Muscle of leg (tissue), 11 donors: ENCODE results near the gene DNAH5. TPM values are rescaled to one million over a fixed set of nuclear protein-coding genes. Genes with fewer than 3 reads are reported as not detected.
A peak's percentile ranks its signal among the peaks of the same experiment; 100 is the strongest.

Source experiments
- DNase-seq: peaks from one replicate; pipeline ENCODE4 v3.0.0; 2013
- H3K27ac ChIP-seq: one replicate; pipeline ENCODE4 v1.5.1; 2013; ENCODE audit warnings: mild to moderate bottlenecking, low read length, control low read depth
- H3K27me3 ChIP-seq: one replicate; pipeline ENCODE4 v1.6.1; 2013; ENCODE audit warnings: low read length; ENCODE audit not compliant: control insufficient read depth, insufficient read depth
- H3K36me3 ChIP-seq: one replicate; pipeline ENCODE4 v1.6.1; 2013; ENCODE audit warnings: low read length; ENCODE audit not compliant: control insufficient read depth, insufficient read depth
- H3K4me1 ChIP-seq: one replicate; pipeline ENCODE4 v1.6.1; 2013; ENCODE audit warnings: low read length; ENCODE audit not compliant: control insufficient read depth, insufficient read depth
- H3K4me3 ChIP-seq: one replicate; pipeline ENCODE4 v1.5.1; 2013; ENCODE audit warnings: low read length, control low read depth
- H3K9me3 ChIP-seq: replicated peaks from 2 replicates; pipeline ENCODE4 v1.6.1; 2013; ENCODE audit warnings: low read depth, low read length; ENCODE audit not compliant: control insufficient read depth
- WGBS: methylation state at CpG from one replicate; pipeline ENCODE4 v1.1.5; 2013; ENCODE audit warnings: missing lambda C conversion rate; ENCODE audit not compliant: insufficient coverage; 5-methylcytosine and 5-hydroxymethylcytosine counted together
- polyA plus RNA-seq, 8 donors: library from polyadenylated mRNA; unstranded; fragments of 120-200 nt; gene quantifications; one replicate each; pipeline versions ENCODE4 v1.2.1 to v1.2.3, GENCODE V29; 2013; ENCODE audit warnings: inconsistent platforms in 1 of 8, low replicate concordance in 1 of 8; ENCODE audit not compliant: insufficient read length in 8 of 8, insufficient read depth in 1 of 8
- total RNA-seq: library from RNA; stranded (reverse); fragments of 120-200 nt; gene quantifications from one replicate; pipeline ENCODE4 v1.2.4, GENCODE V29; 2013

Gene DNAH5
- total and polyA plus RNA-seq, 9 donors, result 0.35 to 1.7 (median 0.52) TPM

GRCh38 chr5:13945271-13945670 is 783 bp upstream of the DNAH5 start:
- no CpG with 5 or more reads among the region's 3 CpGs for WGBS
- DNase-seq, result no peak
- H3K27ac ChIP-seq, result no peak overlapping the region
- no peaks in the 10 kb centered on the region for H3K9me3 ChIP-seq
- no peaks in the 10 kb centered on the region for H3K36me3 ChIP-seq
- no peaks in the 10 kb centered on the region for H3K27me3 ChIP-seq
- H3K4me3 ChIP-seq, result no peak overlapping the region
- H3K4me1 ChIP-seq, result peaks cover 3% of the 10 kb centered on the region

GRCh38 chr5:13943676-13944075 is 812 bp downstream of the DNAH5 start:
- peaks cover 3% of the 10 kb centered on the region for H3K27me3 ChIP-seq
- DNase-seq, result no peak
- H3K27ac ChIP-seq, result no peak overlapping the region
- no CpG with 5 or more reads among the region's 1 CpG for WGBS
- peaks cover 3% of the 10 kb centered on the region for H3K4me1 ChIP-seq
- no peaks in the 10 kb centered on the region for H3K9me3 ChIP-seq
- H3K4me3 ChIP-seq, result no peak overlapping the region
- H3K36me3 ChIP-seq, result no peaks in the 10 kb centered on the region

GRCh38 chr5:13941468-13941867 is 3.0 kb downstream of the DNAH5 start:
- H3K27ac ChIP-seq, result no peak overlapping the region
- DNase-seq, result no peak
- no peaks in the 10 kb centered on the region for H3K36me3 ChIP-seq
- no peaks in the 10 kb centered on the region for H3K9me3 ChIP-seq
- no peak overlapping the region for H3K4me3 ChIP-seq
- peaks cover 3% of the 10 kb centered on the region for H3K4me1 ChIP-seq
- peaks cover 3% of the 10 kb centered on the region for H3K27me3 ChIP-seq
- WGBS, result 20% methylated on average over 1 of the region's 3 CpGs

- H3K4me1 ChIP-seq, result no peaks in the 10 kb centered on the region
- no peaks in the 10 kb centered on the region for H3K36me3 ChIP-seq
- no peak overlapping the region for H3K27ac ChIP-seq
- no peak overlapping the region for H3K4me3 ChIP-seq
- no peak for DNase-seq
- WGBS, result 63% methylated on average over 6 of the region's 8 CpGs
- peaks cover 3% of the 10 kb centered on the region for H3K27me3 ChIP-seq
- no peaks in the 10 kb centered on the region for H3K9me3 ChIP-seq
Measured at GRCh38 chr5:13939638-13940037, 4.8 kb downstream of the DNAH5 start.

GRCh38 chr5:13934921-13935320 is 9.6 kb downstream of the DNAH5 start:
- Histone ChIP-seq H3K4me1 (no peaks in the 10 kb centered on the region), H3K27ac (no peak overlapping the region), H3K4me3 (no peak overlapping the region), H3K27me3 (peaks cover 3% of the 10 kb centered on the region), H3K36me3 (no peaks in the 10 kb centered on the region), H3K9me3 (peaks cover 2% of the 10 kb centered on the region)
- no CpG with 5 or more reads among the region's 1 CpG for WGBS
- peak; percentile 7 for DNase-seq

- no peaks in the 10 kb centered on the region for H3K4me1 ChIP-seq
- no peak overlapping the region for H3K4me3 ChIP-seq
- peaks cover 2% of the 10 kb centered on the region for H3K9me3 ChIP-seq
- no peaks in the 10 kb centered on the region for H3K36me3 ChIP-seq
- 100% methylated on average over 1 of the region's 2 CpGs for WGBS
- DNase-seq, result no peak
- no peaks in the 10 kb centered on the region for H3K27me3 ChIP-seq
- H3K27ac ChIP-seq, result no peak overlapping the region
Measured at GRCh38 chr5:13934125-13934524, 10.4 kb downstream of the DNAH5 start.

- DNase-seq, result no peak
- H3K36me3 ChIP-seq, result no peaks in the 10 kb centered on the region
- 80% methylated on average over 2 of the region's 3 CpGs for WGBS
- H3K4me1 ChIP-seq, result no peaks in the 10 kb centered on the region
- peaks cover 2% of the 10 kb centered on the region for H3K9me3 ChIP-seq
- no peak overlapping the region for H3K27ac ChIP-seq
- no peak overlapping the region for H3K4me3 ChIP-seq
- no peaks in the 10 kb centered on the region for H3K27me3 ChIP-seq
Measured at GRCh38 chr5:13932561-13932960, 11.9 kb downstream of the DNAH5 start.

- DNase-seq, result no peak
- Histone ChIP-seq H3K27me3 (no peaks in the 10 kb centered on the region), H3K4me3 (no peak overlapping the region), H3K36me3 (no peaks in the 10 kb centered on the region), H3K9me3 (peaks cover 2% of the 10 kb centered on the region), H3K27ac (no peak overlapping the region), H3K4me1 (no peaks in the 10 kb centered on the region)
Measured at GRCh38 chr5:13932011-13932410, 12.5 kb downstream of the DNAH5 start.

GRCh38 chr5:13930541-13931171 is 13.8 kb downstream of the DNAH5 start:
- no peak for DNase-seq
- no peaks in the 10 kb centered on the region for H3K4me1 ChIP-seq
- H3K4me3 ChIP-seq, result no peak overlapping the region
- H3K27me3 ChIP-seq, result no peaks in the 10 kb centered on the region
- H3K36me3 ChIP-seq, result no peaks in the 10 kb centered on the region
- WGBS, result 76% methylated on average over 6 of the region's 8 CpGs
- H3K9me3 ChIP-seq, result peaks cover 2% of the 10 kb centered on the region
- H3K27ac ChIP-seq, result no peak overlapping the region

- Histone ChIP-seq H3K27ac (no peak overlapping the region), H3K27me3 (no peaks in the 10 kb centered on the region), H3K4me1 (no peaks in the 10 kb centered on the region), H3K36me3 (no peaks in the 10 kb centered on the region), H3K9me3 (no peaks in the 10 kb centered on the region), H3K4me3 (no peak overlapping the region)
- no peak for DNase-seq
- WGBS, result no CpG with 5 or more reads among the region's 4 CpGs
Measured at GRCh38 chr5:13926731-13927130, 17.8 kb downstream of the DNAH5 start.

- H3K27ac ChIP-seq, result no peak overlapping the region
- 50% methylated on average over 1 of the region's 2 CpGs for WGBS
- H3K4me3 ChIP-seq, result no peak overlapping the region
- H3K4me1 ChIP-seq, result no peaks in the 10 kb centered on the region
- H3K27me3 ChIP-seq, result no peaks in the 10 kb centered on the region
- H3K9me3 ChIP-seq, result no peaks in the 10 kb centered on the region
- H3K36me3 ChIP-seq, result no peaks in the 10 kb centered on the region
- no peak for DNase-seq
Measured at GRCh38 chr5:13921578-13921977, 22.9 kb downstream of the DNAH5 start.
